GM19328 (cell line): Measurements from ENCODE around the gene TNS1.
"Not testable (repeated sequence)": the region's sequence is repeated elsewhere in the genome, so short reads cannot be mapped to it uniquely, and the experiment has no call there.

Experiments used
- ATAC-seq: cut with Tn5 transposase; IDR thresholded peaks from one replicate; pipeline ENCODE4 v1.9.1; 2021; ENCODE audit warnings: mild to moderate bottlenecking, moderate library complexity; ENCODE audit not compliant: unreplicated experiment

The TNS1 gene

DNA sequence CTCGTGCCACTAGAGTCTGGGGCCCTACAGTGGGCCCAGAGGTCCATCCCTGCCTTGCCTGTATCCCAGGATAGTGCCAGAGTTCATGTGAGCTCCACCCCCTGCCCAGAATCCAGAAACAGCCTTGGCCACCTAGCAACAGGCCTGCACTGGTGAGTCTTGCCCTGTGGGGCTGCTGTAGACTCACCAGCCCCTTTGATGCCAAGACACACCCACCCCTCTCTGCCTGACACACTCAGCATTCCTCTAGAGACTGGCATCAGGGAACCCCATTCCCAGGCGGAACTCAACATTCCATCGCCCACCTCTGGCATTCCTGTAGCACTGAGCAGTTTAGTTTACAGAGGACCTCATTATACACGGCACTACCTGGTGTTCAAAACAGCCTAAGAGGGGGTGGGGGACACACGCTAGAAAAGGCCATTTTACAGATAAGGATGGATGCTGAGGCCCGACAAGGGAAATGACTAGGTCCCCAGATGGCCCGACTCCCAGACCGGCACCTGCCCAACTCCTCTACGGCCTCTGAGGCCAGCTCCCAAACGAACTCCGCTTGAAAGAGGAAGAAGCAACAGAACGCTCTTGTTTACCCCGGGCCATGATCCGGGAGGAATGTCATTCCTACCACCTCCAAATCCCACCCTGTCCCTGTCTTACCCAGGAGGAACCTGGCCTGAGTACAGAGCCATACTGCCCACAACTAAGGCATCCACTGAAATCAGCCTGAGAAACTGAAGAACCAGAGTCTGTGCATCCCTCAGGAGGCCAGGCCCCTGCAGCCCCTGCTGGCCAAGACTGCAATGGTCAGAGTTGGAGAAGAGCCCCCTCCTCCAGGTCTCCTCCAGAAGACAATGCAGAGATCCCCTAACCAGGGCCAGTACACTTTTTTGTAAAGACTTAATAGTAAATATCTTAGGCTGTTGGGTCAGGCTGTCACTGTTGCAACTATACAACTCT, 180.2 kb downstream of the TNS1 start:
- no peak for ATAC-seq

DNA sequence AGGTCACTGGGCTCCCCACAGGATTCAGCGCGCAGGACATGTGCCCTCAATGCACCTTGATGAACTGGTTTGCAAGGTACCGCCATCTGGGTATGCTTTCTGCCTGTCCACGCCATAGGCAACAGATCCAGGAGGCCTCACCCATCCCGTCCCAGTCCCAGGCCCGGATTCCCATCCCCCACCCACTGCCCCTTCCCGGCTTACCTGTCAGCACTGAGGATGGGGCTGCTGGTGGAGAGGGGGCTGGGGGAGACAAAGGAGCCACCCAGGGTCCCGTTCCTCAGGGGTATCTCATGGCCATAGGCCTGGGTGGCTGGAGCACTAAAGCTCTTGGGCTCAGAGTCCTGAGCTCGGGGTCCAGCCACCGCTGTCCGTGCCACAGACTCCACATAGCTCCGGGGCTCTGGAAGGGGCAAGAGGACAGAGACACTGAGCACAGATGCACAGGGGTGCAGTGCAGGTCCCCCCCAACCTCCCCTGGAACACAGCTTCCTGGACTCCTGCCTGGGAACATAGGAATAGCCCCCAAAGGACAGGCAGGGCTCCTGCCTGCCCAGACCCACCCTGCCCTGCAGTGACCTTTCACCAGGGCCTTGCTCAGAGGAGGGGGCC, 181.2 kb downstream of the TNS1 start:
- no peak for ATAC-seq

DNA sequence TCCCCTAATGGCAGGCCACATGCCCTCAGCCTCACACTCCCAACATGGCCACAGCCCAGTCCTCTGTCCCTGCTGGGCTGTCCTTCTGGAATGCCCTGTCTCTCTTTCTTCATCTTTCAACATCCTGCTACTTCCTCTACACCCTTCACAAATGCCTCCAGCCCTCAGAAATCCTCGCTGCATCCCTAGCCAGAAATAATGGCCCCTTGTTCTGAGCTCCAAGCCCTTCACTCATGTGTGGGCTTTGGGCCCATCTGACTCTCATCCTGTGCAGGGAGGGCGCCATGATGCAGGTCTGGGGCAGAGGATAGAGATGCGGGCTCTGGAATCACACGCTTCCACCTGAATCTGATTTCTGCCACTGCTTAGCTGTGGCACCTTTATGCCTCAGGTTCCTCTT, 181.9 kb downstream of the TNS1 start:
- no peak for ATAC-seq

DNA sequence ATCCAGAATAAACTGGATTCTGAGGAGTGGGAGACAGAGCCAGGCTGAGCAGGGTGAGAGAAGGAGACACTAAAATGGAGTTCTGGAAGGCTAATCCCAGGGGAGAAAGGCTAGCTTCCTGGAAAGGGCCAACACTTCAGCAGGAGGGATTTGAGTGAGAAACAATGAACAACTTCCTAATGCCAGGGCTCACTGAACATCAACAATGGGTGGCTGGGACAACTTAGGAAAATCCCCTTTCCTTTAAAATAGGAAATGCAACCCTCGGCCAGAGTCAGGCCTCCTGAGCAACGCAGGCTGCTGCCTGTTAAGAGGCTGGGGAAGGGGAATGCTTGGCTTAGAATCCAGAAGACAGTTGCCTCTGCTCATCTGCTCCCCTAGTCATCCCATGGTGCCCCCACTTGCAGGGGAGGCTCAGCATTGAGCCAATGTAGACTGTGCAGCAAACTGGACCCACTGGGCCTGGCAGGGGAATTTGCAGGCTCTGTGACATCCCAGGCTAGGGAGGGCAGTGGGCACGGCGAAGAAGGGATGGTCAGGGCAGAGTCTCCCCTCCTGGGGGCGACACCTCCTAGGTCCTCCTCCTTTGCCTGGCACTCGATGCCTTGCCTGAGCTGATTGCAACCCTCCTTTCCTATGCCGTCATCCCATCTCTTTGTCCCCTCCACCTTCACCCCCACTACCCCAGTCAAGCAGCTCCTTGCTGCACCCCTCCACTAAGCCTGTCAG, 182.5 kb downstream of the TNS1 start:
- no peak for ATAC-seq

DNA sequence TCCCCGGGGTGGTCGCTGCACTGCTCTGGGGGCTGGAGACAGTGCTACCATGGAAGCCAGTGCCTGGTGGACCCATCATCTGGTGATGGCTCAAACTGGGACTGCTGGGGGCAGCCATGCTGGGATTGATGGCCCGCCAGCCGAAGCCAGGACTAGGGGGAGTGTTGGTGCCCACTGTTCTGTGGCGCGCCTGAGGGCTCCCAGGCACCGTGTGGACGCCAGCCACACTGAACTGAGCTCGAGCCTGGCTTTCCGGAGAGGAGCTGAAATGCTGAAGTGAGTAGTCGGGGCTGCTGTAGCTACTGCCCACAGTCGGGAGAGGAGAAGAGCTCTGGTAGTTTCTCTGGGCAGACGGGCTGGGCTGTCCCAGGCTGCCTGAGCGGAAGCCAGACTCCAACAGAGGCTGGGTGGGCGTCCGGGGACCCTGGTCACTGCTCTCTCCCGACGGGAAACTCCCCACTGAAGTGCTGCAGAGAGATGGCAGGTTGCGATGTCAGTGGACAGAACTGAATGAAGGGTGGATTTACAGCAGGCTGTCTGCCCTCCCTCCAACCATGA, 184.4 kb downstream of the TNS1 start:
- ATAC-seq, result no peak

DNA sequence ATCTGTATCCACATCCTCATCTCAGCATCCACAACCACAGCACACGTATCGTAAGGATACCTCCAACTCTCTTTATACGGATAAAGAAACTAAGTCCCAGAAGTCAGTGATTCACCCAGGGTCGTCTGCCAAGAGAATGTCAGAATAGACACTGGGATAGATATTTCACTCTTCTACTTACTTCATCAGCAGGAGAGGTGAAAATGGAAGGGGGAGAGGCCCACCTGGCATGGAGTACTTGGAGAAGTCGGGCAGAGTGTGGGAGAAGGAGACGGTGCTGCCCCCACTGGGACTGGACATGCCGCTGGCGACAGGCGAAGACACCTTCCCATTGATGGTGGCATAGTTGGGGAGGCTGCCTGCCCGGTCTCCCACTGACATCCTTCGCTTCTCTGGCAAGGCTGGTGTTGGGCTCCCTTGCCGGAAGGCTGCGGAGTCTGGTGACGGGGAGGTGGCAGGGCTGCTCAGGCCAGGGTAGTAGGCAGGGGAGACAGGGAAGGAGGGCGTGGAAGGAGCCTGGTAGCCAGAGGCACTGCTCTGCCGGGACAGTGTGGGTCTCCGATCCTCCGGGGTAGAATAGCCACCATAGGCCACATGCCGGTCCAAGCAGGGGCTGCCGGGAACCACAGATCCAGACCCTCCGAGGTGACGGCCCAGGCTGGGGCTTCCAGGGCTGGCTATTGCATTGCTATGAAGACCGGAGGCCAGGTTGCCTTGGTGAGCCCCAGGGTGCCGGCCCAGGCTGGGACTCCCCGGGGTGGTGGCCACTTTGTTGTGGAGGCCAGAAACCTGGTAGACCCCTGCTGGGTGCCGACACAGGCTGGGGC, 185.1 kb downstream of the TNS1 start:
- ATAC-seq, result no peak

DNA sequence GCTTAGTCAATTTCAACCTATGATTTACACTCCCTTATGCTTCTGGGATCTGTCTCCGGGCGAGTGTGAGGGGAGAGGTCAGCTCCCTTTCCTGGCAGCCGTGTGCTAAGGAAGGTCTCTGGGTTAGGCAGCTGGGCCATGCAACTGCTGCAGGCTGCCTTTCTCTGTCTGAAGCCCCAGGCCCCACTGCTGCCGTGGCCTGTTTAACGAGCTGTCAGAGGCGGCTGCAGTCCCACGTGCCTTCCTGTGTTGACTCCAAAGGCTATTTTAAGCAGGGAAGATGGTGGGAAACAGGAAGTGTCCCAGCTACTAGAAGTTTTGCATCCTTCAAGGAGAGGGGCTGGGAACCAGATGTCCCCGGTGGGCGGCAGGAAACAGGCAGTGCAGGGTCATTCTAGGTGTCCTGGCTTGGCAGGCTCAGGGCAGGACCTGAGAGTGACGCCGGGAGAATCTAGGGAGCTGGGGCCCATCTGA, 186.4 kb downstream of the TNS1 start:
- ATAC-seq, result no peak

DNA sequence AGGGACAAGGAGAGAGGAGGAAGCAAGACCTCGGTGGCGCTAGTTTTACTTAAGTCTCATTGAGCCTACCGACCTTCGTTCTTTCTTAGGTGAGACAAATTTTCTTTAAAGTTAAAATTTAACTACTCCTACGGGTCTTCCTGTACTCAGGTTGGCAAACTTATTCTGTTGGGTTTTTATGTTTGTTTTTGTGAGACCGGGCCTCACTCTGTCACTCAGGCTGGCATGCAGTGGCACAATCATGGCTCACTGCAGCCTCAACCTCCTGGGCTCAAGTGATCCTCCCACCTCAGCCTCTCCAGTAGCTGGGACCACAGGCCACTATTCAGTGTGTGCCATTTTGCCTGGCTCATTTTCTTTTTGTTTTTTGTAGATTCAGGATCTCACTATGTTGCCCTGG, 189.0 kb downstream of the TNS1 start:
- no peak for ATAC-seq

DNA sequence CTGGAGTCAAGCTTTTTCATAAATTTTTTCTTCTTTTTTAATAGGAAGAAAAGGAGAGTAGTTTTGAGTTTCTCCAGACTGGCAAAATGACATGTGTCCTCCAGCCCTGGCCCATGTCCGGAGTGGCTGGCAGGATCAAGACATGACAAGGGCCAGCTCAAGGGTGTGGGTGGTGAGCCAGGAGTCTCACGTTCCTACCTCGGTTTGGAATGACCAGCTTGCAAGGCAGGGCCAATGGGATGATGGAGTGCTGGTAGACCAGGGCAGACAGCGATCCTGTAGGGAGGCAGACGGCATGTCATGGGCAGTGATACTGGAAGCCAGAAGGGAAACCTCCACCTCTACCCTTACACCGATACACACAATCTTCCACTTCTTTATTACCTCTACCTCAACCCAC, 190.6 kb downstream of the TNS1 start:
- ATAC-seq, result no peak

DNA sequence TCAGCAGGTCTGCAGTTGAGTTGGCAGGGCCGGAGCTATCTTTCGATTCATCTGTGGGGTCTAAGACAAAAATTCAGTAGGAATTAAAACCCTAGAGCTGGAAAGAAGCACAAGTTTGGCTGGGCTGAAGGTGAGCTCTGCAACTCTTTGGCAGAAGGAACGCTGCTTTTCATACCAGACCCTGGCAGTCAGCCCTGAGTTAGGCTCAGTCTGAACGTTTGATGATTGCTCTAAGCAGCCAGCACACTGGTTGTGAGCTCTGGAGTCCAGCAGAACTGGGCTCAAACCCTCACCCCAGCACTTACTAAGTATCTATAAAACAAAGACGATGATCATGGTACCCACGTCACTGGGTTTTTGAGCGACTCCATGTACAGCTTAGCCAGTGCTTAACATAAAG, 192.5 kb downstream of the TNS1 start:
- no peak for ATAC-seq

DNA sequence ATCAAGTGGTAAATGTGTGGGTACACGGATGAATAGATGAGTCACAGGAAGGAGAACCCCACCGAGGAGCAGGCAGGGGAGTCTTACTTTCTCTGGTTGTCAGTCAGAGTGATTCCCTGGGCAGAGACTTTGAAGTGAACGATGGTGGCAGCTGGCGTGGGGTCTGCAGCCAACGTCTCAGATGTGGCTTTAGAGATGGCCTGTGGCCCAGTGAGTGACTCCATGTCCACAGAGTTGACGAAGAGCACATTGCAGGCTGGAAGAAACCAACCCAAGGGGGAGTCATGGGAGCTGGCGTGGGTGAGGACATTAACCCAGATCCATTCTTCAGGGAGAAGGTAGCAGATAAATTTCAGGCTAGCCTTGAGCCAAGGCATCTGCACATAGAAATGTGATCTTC, 193.1 kb downstream of the TNS1 start:
- ATAC-seq, result no peak

DNA sequence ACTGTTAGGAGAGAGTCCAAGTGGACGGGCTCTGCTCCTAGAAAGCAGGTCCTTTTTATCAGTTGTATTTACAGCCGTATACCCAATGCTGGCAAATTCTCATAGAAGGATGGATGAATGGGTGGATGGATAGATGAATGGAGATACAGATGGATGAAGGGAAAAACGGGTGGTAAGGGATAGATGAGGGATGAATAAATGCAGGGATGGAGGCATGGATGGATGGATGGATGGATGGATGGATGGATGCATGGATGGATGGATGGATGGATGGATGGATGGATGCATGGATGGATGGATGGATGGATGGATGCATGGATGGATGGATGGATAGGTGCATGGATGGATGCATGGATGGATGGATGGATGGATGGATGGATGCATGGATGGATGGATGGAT, 193.8 kb downstream of the TNS1 start:
- not testable (repeated sequence) for ATAC-seq

DNA sequence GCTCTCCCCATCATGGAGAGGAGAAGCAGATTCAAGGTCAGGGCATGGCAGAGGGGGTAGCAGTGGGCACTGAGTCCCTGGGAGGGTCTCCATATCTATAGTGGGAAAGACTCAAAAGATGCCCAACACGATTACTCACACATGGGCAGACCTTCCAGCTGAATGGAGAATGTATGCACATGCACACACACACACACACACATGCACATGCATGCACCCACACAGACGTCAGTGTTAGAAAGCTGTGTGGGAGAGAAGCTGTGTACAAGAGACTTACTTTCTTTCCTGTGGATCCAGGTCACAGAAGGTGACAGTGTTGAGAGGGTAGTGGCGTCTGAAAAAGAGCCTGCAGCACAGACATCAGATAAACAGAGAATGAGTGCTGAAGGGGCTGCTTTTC, 194.5 kb downstream of the TNS1 start:
- ATAC-seq, result no peak

DNA sequence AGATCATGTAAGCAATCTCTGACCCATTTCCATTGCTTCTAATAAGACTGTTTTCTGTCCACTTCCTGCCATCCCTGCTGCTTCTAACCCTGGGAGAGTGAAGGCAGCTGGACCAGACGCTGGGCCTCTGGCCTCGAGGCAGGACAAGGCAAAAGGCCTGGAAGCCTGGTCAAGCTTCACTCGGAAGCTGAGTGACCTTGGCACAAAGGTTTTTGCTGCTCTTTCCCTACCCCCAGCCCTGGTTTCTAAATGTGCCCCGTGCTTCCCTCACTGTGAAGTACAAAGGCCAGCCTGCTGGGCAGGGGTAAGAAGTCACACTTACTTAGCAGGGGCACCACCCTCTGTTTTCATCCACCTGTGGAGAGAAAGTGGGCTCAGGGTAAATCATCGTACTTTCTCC, 195.0 kb downstream of the TNS1 start:
- no peak for ATAC-seq

DNA sequence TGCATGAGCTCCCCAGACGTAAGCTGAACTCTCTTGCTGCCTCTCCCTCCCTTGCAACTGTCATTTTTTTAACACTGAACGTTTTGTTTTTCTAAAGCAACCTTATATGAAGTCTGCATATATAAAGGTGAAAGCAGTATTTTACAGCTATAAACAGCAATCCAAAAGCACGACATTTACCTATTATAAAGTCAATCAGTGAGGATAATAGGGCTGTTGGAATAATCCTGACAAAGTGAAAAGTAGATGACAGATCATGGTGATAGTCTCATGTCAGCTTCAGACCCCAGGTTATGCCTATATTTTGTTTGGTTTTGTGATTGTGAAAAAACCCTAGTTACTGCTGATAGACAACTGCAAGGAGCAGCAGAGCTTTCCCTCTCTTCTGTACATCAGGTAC, 195.8 kb downstream of the TNS1 start:
- no peak for ATAC-seq

DNA sequence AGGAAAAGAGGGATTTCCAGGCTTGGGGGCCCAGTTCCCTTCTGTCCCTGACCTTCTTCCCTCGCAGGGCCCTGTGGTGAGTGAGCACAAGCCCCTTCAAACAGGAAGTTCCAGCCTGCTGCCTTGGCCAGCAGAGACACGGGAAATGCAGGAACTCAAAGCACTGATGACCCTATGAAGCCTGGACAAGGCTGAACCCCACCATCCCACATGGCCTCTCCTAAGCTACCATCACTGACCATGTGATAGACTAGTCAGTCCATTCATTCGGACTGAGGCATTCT, 196.4 kb downstream of the TNS1 start:
- ATAC-seq, result no peak

DNA sequence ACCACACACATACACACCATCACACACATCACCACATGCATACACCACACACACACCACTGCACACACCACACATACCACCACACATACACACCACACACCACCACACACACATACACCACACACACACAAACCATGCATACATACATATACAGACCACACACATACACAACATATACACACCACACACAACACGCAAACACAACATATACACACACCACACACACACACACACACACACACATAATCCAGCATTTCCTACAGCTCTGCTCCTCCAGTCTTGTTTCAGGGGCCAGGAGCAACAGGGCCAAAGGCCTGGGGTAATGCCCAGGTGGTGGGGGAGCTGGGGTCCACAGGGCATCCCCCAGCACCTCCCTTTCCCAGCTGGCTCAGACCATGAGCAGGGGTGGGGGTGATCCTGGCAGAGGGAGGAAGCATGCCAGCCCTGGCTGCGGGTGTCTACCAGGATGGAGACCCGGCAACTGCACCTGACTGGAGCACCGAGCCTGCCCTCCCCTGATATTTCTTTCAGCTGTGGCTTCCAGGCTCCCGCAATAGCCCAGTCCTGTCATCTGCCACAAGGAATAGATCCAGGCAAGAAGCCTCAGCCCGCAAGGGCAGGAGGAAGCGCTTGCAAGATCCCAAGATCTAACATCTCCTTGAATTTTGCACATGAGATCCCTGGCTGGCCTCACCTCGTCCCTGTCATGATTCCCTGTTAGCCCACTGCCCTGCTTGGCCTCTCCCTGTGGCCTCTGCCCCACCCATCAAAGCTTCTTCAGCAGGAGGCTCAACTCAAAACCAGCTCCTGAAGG, 196.9 kb downstream of the TNS1 start:
- no peak for ATAC-seq

DNA sequence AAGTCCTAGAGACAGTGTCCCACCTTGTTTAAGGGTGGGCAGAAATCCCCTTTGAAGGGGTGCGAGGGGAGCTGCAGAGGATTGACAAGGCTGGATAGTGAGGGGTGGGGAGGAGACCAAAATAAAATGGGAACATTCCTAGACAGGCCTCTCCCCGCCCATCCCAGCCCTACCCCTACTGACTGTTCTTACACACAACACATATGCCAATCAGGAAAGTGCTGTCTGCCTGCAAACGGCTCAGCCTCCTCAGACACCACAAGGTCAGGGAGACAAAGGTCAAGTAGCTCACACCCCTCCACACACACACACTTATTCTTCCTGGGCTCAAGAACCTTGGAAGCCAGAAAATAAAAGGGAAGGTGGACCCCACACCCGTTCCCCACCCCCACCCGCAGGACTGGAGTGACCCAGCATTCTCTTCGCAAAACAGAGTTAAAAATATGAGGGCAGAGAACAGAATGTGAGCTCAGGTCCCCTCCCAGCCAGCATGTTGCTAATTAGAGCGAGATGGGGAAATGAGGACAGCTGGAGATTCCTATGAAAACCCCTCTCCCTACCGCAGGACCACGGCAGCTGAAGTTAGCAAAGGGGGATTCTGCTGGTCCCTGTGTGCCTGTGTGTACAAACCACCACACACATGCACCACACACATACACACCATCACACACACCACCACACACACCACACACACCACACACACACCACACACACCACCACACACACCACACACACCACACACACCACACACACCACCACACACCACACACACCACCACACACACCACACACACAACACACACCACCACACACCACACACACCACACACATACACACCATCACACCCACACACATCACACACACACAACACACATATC, 197.8 kb downstream of the TNS1 start:
- no peak for ATAC-seq

DNA sequence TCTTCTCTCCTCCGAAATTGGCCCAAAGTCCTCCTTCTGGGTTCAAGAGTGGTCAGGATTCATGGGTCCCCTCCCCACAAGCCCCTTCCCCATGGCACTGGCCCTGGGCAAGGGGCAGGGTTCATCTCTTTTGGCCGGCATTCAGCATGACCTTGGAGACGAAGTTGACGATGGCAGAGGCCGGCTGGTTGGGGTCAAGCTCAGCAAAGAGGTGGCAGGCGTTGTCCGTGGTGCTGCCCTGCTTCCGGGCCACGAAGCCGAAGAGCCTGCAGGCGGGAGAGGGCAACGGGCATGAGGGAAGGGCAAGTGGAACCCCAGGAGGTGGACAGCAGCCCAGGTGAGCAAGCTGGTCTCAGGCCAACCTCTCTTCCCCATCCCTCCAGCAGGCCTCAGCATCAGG, 198.5 kb downstream of the TNS1 start:
- ATAC-seq, result no peak
